ENCODE data around the gene ACVR1C. TPM values are rescaled to one million over a fixed set of nuclear protein-coding genes. Genes with fewer than 3 reads are reported as not detected.

Gene ACVR1C
- total and polyA plus RNA-seq, 7 donors, result 0.13 to 1.9 (median 1.1) TPM

DNA sequence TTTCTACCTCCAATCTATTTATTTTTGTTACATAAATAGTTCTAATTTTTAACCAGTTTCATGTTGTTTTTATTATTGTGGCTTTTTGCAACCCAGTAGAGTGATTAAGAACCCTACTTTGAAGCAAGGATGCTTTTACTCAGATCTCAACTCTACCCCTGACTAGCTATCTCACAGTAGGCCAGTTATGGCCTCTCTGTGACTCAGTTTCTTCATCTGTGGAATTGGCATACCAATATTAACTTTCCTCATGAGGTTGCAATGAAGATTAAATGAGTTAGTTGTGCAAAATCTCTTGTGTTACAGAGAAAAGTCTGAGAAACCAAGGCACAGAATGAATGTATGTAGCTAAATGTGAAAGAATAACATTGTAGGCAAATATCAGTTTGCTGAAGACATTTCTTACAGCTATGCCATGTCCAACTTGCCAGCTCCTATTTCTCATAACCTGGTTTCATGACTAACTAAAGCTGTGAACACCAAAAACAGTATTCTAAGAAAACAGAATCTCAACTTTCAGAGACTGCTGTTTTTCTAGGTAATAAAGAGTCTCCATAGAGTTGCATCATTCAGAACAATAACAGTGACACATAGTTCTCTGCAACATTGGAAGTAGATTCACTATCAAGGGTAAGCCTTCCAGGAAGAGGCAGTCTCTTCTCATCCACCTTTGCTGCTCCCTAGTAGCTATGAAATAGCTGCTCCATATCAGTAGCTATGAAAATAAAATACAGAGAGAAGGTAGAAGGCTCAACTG, 151.5 kb downstream of the ACVR1C start:
- no peaks in the 10 kb centered on the region for H3K4me1 ChIP-seq
- DNase-seq, result no peak
- no peak for ATAC-seq
- H3K36me3 ChIP-seq (ENCODE audit: insufficient read depth in 1 of 2, low read depth in 1 of 2), result no peaks in the 10 kb centered on the region
- H3K9me3 ChIP-seq, result no peaks in the 10 kb centered on the region
- TF ChIP-seq, protein P1, sequence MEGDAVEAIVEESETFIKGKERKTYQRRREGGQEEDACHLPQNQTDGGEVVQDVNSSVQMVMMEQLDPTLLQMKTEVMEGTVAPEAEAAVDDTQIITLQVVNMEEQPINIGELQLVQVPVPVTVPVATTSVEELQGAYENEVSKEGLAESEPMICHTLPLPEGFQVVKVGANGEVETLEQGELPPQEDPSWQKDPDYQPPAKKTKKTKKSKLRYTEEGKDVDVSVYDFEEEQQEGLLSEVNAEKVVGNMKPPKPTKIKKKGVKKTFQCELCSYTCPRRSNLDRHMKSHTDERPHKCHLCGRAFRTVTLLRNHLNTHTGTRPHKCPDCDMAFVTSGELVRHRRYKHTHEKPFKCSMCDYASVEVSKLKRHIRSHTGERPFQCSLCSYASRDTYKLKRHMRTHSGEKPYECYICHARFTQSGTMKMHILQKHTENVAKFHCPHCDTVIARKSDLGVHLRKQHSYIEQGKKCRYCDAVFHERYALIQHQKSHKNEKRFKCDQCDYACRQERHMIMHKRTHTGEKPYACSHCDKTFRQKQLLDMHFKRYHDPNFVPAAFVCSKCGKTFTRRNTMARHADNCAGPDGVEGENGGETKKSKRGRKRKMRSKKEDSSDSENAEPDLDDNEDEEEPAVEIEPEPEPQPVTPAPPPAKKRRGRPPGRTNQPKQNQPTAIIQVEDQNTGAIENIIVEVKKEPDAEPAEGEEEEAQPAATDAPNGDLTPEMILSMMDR (IDR thresholded peaks at IDR 0.05), result no peak
- no peaks in the 10 kb centered on the region for H3K27me3 ChIP-seq (ENCODE audit: insufficient read depth in 3 of 3, low read length in 2 of 3)
- H3K4me3 ChIP-seq, result no peak overlapping the region
- no peak overlapping the region for H3K27ac ChIP-seq
- intact Hi-C loops (cut with DNase I), result no loop called here

Other genes with a start within 250 kb of the ACVR1C start
- 1 to 10 TPM in 3 of 4 donors, under 1 TPM in 1; 0.48 to 2.3 (median 1.1) TPM for gene CYTIP, start 184.8 kb downstream of the ACVR1C start, total RNA-seq
- under 1 TPM; 0.21 to 0.43 (median 0.35) TPM for gene CYTIP, start 184.8 kb downstream of the ACVR1C start, polyA plus RNA-seq
- 10 to 100 TPM; 23.6 to 28.0 (median 25.4) TPM for gene ACVR1, start 247.5 kb upstream of the ACVR1C start, total RNA-seq
- gene ACVR1, start 247.5 kb upstream of the ACVR1C start, polyA plus RNA-seq, result 10 to 100 TPM in 2 of 3 donors, 1 to 10 TPM in 1; 9.5 to 24.1 (median 14.9) TPM